Mesothelial cell of epicardium (in vitro differentiated cells): ENCODE data around the gene ZC3H18. TPM values are rescaled to one million over a fixed set of nuclear protein-coding genes. Genes with fewer than 3 reads are reported as not detected.

Experiments used
- DNase-seq, 2 experiments: peaks; one replicate each; pipeline ENCODE4 v3.0.0; 2021; ENCODE audit warnings: low spot score in 2 of 2; ENCODE audit not compliant: unreplicated experiment in 2 of 2
- H3K27ac Mint-ChIP-seq: 2 replicates; pipeline ENCODE4 v1.8.0; 2021; ENCODE audit warnings: mixed read lengths
- H3K27me3 Mint-ChIP-seq: 2 replicates; pipeline ENCODE4 v1.8.0; 2021; ENCODE audit warnings: low read depth, mixed read lengths
- H3K36me3 Mint-ChIP-seq: 2 replicates; pipeline ENCODE4 v1.8.0; 2021; ENCODE audit warnings: mixed read lengths
- H3K4me1 Mint-ChIP-seq: 2 replicates; pipeline ENCODE4 v1.8.0; 2021; ENCODE audit warnings: mixed read lengths
- H3K4me3 Mint-ChIP-seq: 2 replicates; pipeline ENCODE4 v1.8.0; 2021; ENCODE audit warnings: mild to moderate bottlenecking, moderate library complexity, mixed read lengths
- H3K9me3 Mint-ChIP-seq: 2 replicates; pipeline ENCODE4 v1.8.0; 2021; ENCODE audit warnings: mixed read lengths
- CTCF ChIP-seq: fragments of 200-600 bp; sonication (generic); IDR thresholded peaks from one replicate; pipeline ENCODE4 v1.5.0; 2021; ENCODE audit warnings: antibody characterized with exemption; ENCODE audit not compliant: unreplicated experiment
- total RNA-seq: library from RNA; stranded (reverse); gene quantifications from 3 replicates; pipeline ENCODE4 v1.2.1, GENCODE V29; 2021

Gene ZC3H18
- total RNA-seq, 1 donor from 2014 or later: 62.2 TPM

- H3K9me3 Mint-ChIP-seq: no peaks in the 10 kb centered on the region
- no peak for TF ChIP-seq CTCF
- peaks cover 3% of the 10 kb centered on the region for H3K27me3 Mint-ChIP-seq
- no peak for DNase-seq
- H3K4me1 Mint-ChIP-seq: peaks cover 9% of the 10 kb centered on the region
- peaks cover 6% of the 10 kb centered on the region for H3K36me3 Mint-ChIP-seq
- no peak overlapping the region for H3K4me3 Mint-ChIP-seq
- H3K27ac Mint-ChIP-seq: no peak overlapping the region
Measured at GRCh38 chr16:88645455-88645854, 75.3 kb downstream of the ZC3H18 start.

- Mint-ChIP-seq H3K4me3 (no peak overlapping the region), H3K9me3 (no peaks in the 10 kb centered on the region), H3K36me3 (peaks cover 6% of the 10 kb centered on the region), H3K27me3 (no peaks in the 10 kb centered on the region), H3K27ac (no peak overlapping the region), H3K4me1 (peaks cover 9% of the 10 kb centered on the region)
- no peak for TF ChIP-seq CTCF
- DNase-seq: no peak
Measured at GRCh38 chr16:88645941-88646340, 75.7 kb downstream of the ZC3H18 start.

GRCh38 chr16:88646345-88647034, 76.3 kb downstream of the ZC3H18 start:
- no peak overlapping the region for H3K27ac Mint-ChIP-seq
- no peak for DNase-seq
- peaks cover 6% of the 10 kb centered on the region for H3K36me3 Mint-ChIP-seq
- no peaks in the 10 kb centered on the region for H3K27me3 Mint-ChIP-seq
- H3K4me1 Mint-ChIP-seq: peaks cover 10% of the 10 kb centered on the region
- no peak overlapping the region for H3K4me3 Mint-ChIP-seq
- H3K9me3 Mint-ChIP-seq: no peaks in the 10 kb centered on the region
- TF ChIP-seq CTCF: no peak

- Mint-ChIP-seq H3K4me1 (peaks cover 10% of the 10 kb centered on the region), H3K27ac (no peak overlapping the region), H3K27me3 (no peaks in the 10 kb centered on the region), H3K4me3 (no peak overlapping the region), H3K36me3 (peaks cover 6% of the 10 kb centered on the region), H3K9me3 (no peaks in the 10 kb centered on the region)
- no peak for DNase-seq
- TF ChIP-seq CTCF: no peak
Measured at GRCh38 chr16:88647178-88648070, 77.2 kb downstream of the ZC3H18 start.

- H3K27me3 Mint-ChIP-seq: no peaks in the 10 kb centered on the region
- TF ChIP-seq CTCF: no peak
- DNase-seq: no peak
- peaks cover 6% of the 10 kb centered on the region for H3K36me3 Mint-ChIP-seq
- H3K27ac Mint-ChIP-seq: peak overlapping the region; percentile 50
- peak overlapping the region; percentile 82 for H3K4me3 Mint-ChIP-seq
- peaks cover 10% of the 10 kb centered on the region for H3K4me1 Mint-ChIP-seq
- no peaks in the 10 kb centered on the region for H3K9me3 Mint-ChIP-seq
Measured at GRCh38 chr16:88649195-88649923, 79.2 kb downstream of the ZC3H18 start.
